Left cardiac atrium (tissue), 4 donors: ENCODE data around the gene SMC4. TPM values are rescaled to one million over a fixed set of nuclear protein-coding genes. Genes with fewer than 3 reads are reported as not detected.
A peak's percentile ranks its signal among the peaks of the same experiment; 100 is the strongest.
"Not testable (repeated sequence)": the region's sequence is repeated elsewhere in the genome, so short reads cannot be mapped to it uniquely, and the experiment has no call there.

Experiments
- ATAC-seq, 2 donors: fragments of 200-7000 bp; cut with Tn5 transposase; one replicate each; pipeline ENCODE4 v1.9.1; 2020; ENCODE audit warnings: mild to moderate bottlenecking in 2 of 2, moderate library complexity in 2 of 2
- DNase-seq: peaks from one replicate; pipeline ENCODE4 v3.0.0-alpha.2; 2020
- intact Hi-C, 2 donors: fragments of 100-400 bp; cut with DNase I; formaldehyde crosslinking; loops; one replicate each; pipeline versions ENCODE4 v1.14.1 to v1.15.1; 2022 to 2023
- total RNA-seq, 2 donors: library from RNA; stranded (reverse); fragmentation: NEBNext Ultra II Directional; extraction: Animal tissue kit (Norgen Biotek cat#: 25700); gene quantifications; one replicate each; pipeline ENCODE4 v1.2.1, GENCODE V29; 2021
- donor health status: DM: no; HTN: yes; CAD: no.
- donor health status: DM: no; HTN: yes; CAD: no; lungs with severe emphysema.
- donor health status: DM: yes; HTN: yes; CAD: no.
- donor health status: Dilated cardiomyopathy.

Gene SMC4
- total RNA-seq, 2 donors from 2014 or later: 11.1 to 19.4 TPM

DNA sequence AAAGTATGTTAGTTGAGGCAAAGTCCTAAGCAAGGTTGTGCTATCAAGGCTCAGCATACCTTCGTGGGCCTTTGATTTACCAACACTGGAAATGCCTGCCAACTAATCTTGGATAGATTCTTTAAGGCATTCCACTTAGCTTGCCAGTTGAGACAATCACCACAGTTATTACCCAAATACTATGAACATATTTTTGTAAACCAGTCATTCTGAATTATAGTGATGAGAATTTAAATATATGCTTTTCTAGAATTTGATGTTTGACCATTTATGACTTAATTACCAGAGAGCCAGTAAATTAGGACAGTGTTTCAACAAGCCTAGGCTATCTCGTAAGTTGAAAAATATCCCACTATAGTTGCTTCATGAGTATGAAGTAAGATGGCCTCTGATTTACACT, 34.6 kb downstream of the SMC4 start:
- no peak for DNase-seq
- intact Hi-C loops: no loop called here
- ATAC-seq: no peak

- intact Hi-C loops: no loop called here
- DNase-seq (no peak), ATAC-seq (no peak)
Observed at GRCh38 chr3:160435095-160435494, 35.6 kb downstream of the SMC4 start.

- DNase-seq (no peak), ATAC-seq (no peak)
- intact Hi-C loops: no loop called here
Observed at GRCh38 chr3:160435747-160436146, 36.3 kb downstream of the SMC4 start.

GRCh38 chr3:160437083-160437455, 37.6 kb downstream of the SMC4 start:
- ATAC-seq (no peak), DNase-seq (no peak)
- intact Hi-C loops: no loop called here

DNA sequence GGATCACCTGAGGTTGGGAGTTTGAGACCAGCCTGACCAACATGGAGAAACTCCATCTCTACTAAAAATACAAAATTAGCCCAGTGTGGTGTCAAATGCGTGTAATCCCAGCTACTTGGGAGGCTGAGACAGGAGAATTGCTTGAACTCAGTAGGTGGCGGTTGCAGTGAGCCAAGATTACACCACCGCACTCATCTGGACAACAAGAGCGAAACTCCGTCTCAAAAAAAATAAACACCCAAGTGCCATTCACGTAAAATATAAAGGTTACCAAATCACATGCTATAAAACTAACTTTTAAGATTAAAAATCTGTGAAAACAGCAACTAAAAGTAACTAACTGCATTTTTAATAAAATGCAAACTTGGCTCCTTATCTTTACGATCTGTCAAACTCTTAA, 41.2 kb downstream of the SMC4 start:
- intact Hi-C loops: no loop called here
- ATAC-seq (no peak), DNase-seq (no peak)

- DNase-seq: no peak
- ATAC-seq: no peak
- intact Hi-C loops: no loop called here
Observed at GRCh38 chr3:160444411-160444810, 45.0 kb downstream of the SMC4 start.

DNA sequence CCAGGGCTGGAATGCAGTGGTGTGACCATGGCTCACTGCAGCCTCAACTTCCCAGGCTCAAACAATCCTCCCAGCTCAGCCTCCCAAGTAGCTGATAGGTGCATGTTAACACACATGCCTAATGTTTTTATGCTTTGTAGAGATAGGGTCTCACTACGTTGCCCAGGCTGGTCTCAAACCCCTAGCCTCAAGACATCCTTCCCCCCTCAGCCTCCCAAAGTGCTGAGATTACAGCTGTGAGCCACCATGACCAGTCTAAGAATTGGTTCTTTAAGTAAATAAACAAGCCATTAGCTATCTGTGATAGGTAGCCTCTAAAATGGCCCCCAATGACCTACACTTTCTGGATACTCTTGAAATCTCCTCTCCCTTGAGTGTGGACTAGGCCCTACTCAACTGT, 46.4 kb downstream of the SMC4 start:
- no peak for DNase-seq
- ATAC-seq: no peak
- intact Hi-C loops: no loop called here

DNA sequence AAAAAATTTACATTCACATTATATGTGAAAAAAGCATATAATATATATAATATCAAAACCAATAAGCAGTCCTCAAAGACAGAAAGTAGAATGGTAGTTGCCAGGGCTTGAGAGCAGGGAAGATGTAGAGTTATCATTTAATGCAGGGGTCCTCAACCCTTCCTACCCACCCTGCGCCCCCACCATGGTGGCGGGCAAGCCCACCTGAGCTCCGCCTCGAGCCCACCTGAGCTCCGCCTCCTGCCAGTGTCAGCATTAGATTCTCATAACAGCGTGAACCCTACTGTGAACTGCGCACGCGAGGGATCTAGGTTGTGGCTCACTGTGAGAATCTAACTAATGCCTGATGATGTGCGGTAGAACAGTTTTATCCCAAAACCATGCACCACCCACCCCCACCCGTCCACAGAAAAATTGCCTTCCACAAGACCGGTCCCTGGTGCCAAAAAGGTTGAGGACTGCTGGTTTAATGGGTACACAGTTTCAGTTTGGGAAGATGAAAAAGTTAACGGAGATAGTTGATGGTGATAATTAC, 47.1 kb downstream of the SMC4 start:
- ATAC-seq: no peak
- intact Hi-C loops: no loop called here
- no peak for DNase-seq

DNA sequence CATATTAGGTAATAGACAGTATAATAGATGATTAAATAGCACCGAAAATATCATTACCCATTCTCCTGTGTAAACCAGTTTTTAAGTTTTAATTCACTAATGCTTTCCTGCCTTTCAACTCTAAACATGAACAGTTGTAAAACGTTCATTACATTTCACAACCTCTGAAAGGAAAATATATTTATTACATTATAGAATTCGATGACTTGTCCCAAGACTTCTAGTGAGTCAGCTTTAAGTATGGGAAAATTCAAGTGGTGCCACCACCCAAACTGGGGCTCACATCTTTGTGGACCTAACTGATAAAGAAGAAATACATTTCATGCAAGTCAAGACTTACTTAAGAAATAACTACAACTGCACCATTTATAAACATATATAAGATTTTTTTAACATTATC, 48.1 kb downstream of the SMC4 start:
- DNase-seq: no peak
- ATAC-seq: no peak
- intact Hi-C loops: no loop called here

DNA sequence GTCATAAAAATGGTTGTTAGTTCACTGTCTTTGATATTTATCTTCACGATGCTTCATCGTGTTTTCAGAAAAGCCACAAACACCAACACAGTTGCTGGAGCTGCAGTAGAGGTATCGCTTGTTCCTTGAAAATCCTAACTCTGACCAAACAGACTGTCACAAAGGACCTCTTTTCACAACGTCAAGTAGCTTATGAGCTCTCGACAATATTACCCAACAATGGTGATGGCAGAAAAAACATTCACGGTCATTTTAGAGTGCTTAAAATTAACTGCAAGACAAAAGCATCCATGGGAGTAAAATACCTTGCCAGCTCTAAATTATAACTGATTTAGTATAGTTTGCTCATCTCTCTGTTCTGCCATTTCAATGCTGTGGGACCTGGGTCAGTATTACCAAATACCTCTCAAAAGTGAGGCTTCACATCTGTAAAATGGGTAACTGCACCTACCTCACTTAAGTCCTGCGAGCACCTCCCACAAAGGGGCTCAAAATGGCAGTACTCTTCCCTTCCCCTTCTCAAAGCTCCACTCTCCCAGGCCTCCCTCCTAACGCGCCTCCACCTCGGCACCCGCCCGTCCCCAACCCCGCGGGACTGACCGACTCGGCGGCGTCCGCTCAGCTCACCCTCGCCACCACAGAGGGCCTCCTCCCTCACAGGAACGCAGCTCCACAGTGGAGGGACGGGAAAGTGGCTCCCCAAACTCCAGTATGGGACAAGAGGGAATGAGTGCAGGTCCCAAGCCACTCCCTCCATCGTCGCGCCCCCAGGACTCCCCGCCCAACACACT, 49.6 kb downstream of the SMC4 start:
- DNase-seq (no peak), ATAC-seq (peak; percentile 24 to 57)
- intact Hi-C loops: no loop called here

GRCh38 chr3:160449636-160450598, 50.5 kb downstream of the SMC4 start, which contains the start of gene TRIM59:
TRIM59 (minus strand) TSS chr3:160449786; CDS start chr3:160439183, 10,603 bp downstream.
- peak; percentile 87 for DNase-seq
- peak; percentile 92 to 98 for ATAC-seq
- intact Hi-C loops: no loop called here

- DNase-seq: no peak
- no peak for ATAC-seq
- intact Hi-C loops: no loop called here
Observed at GRCh38 chr3:160450846-160451245, 51.4 kb downstream of the SMC4 start.

- ATAC-seq (no peak), DNase-seq (no peak)
- intact Hi-C loops: no loop called here
Observed at GRCh38 chr3:160451602-160452001, 52.2 kb downstream of the SMC4 start.

DNA sequence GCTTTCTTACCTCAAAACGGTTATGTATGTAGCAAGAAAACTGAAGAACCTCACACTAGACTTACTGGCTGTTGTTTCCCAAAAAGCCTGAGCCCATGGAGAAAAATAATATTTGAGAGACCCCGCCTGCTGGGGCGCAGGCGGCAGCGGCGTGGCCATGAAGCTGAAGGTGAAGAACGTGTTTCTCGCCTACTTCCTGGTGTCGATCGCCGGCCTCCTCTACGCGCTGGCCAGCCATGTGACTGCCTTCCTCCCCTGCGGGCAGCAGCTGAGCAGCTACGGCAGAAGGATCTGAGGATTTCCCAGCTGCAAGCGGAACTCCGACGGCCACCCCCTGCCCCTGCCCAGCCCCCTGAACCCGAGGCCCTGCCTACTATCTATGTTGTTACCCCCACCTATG, 52.8 kb downstream of the SMC4 start:
- ATAC-seq, DNase-seq, intact Hi-C loops: not testable (repeated sequence)

DNA sequence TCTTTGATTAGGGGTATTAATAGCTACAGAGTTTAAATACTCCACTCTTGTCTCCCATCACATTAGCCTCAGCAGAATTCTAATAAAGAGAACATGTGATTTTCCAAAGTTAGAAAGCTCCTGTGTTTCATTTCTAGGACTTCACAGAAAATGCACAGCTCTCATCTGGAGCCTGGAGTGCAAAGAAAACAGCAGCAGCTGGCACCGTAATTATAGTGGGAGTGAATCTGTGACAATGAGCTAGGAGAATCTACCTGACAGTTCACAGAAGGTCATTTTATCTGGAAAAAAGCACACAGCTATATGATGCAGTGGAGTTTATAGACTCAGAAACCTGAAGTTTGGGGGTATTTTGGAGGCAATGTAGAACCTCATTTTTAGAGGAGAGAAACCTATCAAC, 55.5 kb downstream of the SMC4 start:
- ATAC-seq (no peak), DNase-seq (no peak)
- intact Hi-C loops: no loop called here

DNA sequence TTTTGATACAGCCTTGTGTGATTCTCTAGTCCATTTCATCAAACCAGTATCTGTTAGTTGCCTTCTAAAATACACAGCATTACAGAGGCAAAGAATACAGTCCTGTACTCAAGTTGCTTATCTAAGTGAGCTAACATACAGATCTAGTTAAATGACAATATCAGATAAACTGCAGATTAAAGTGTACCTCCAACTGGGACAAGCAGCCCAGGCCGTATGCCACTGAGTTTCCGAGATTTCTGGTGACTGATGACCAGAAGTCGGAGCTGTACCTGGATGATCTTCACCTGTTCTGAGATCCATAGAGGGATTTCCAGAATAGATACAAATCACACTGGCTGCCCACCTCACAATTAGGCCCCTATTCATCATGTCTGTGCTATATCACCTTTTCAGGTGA, 56.4 kb downstream of the SMC4 start:
- ATAC-seq (no peak), DNase-seq (no peak)
- intact Hi-C loops: no loop called here

GRCh38 chr3:160458151-160458550, 58.7 kb downstream of the SMC4 start:
- intact Hi-C loops: no loop called here
- no peak for DNase-seq
- no peak for ATAC-seq

DNA sequence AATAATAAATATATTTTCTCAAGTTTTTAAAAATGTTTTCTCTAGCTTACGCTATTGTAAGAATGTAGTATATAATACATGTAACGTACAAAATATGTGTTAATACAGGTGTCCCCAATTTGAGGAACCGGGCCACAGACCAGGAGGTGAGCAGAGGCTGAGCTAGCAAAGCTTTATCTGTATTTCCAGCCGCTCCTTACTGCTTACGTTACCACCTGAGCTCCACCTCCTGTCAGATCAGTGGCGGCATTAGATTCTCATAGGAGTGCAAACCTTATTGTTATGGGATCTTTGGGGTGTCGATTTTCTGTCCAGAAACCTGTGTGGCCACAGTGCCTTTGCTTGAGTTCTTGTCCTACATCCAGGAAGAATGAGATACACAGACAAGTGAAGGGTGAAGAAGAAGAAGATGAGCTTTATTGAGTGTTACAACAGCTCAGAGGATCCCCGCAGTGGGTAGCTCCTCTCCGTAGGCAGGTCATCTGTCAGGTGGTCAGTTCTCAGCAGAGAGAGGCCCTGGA, 60.1 kb downstream of the SMC4 start:
- intact Hi-C loops: no loop called here
- DNase-seq (no peak), ATAC-seq (no peak)

GRCh38 chr3:160460033-160460432, 60.6 kb downstream of the SMC4 start:
- ATAC-seq: no peak
- intact Hi-C loops: no loop called here
- no peak for DNase-seq

GRCh38 chr3:160464321-160464720, 64.9 kb downstream of the SMC4 start:
- intact Hi-C loops: no loop called here
- no peak for DNase-seq
- ATAC-seq: no peak
